SU-DHL-6 (cell line): Measurements from ENCODE around the gene RGS6.

Experiments used
- CTCF ChIP-seq: fragments of 200-600 bp; sonication (generic); IDR thresholded peaks from one replicate; pipeline ENCODE4 v1.5.1; 2017; ENCODE audit warnings: antibody characterized with exemption, mild to moderate bottlenecking, low read length, moderate library complexity; ENCODE audit not compliant: insufficient read depth, poor library complexity, severe bottlenecking
- EZH2phosphoT487 ChIP-seq: fragments of 200-600 bp; sonication (generic), shearing (Covaris generic); conservative IDR thresholded peaks from 2 replicates; pipeline ENCODE4 v1.6.1; 2018; ENCODE audit warnings: mild to moderate bottlenecking, antibody characterized with exemption, low read length, moderate library complexity, mixed read lengths

GRCh38 chr14:72555609-72556000 lies 623.4 kb downstream of the RGS6 start:
- TF ChIP-seq CTCF = no peak
- TF ChIP-seq EZH2phosphoT487 = no peak
